GM23338 (cell line): ENCODE measurements around the gene LMAN1L. TPM values are rescaled to one million over a fixed set of nuclear protein-coding genes. Genes with fewer than 3 reads are reported as not detected.

Experiments used
- ATAC-seq: fragments of 200-7000 bp; cut with Tn5 transposase; 3 replicates; pipeline ENCODE4 v1.9.1; 2020
- DNase-seq: peaks from one replicate; pipeline ENCODE4 v3.0.0-alpha.2; 2015; ENCODE audit warnings: low spot score
- H2AFZ ChIP-seq: fragments of 200-600 bp; sonication (generic); 2 replicates; pipeline ENCODE4 v1.8.0; 2016; ENCODE audit warnings: antibody characterized with exemption, mild to moderate bottlenecking, moderate library complexity
- H3F3A ChIP-seq: fragments of 200-600 bp; sonication (generic); replicated peaks from 2 replicates; pipeline ENCODE4 v1.8.0; 2017; ENCODE audit warnings: antibody characterized with exemption, mixed run types, low read depth
- H3K27ac ChIP-seq: fragments of 200-600 bp; sonication (generic); 2 replicates; pipeline ENCODE4 v1.6.1; 2016; ENCODE audit warnings: low read depth
- H3K27me3 ChIP-seq: fragments of 200-600 bp; sonication (generic); 2 replicates; pipeline ENCODE4 v1.8.0; 2016; ENCODE audit warnings: mild to moderate bottlenecking, mixed run types, moderate library complexity; ENCODE audit not compliant: insufficient read depth
- H3K36me3 ChIP-seq: fragments of 200-600 bp; sonication (generic); 2 replicates; pipeline ENCODE4 v1.8.0; 2016; ENCODE audit warnings: mild to moderate bottlenecking; ENCODE audit not compliant: insufficient read depth
- H3K4me1 ChIP-seq: fragments of 200-600 bp; sonication (generic); 2 replicates; pipeline ENCODE4 v1.8.0; 2016; ENCODE audit warnings: mild to moderate bottlenecking, moderate library complexity; ENCODE audit not compliant: insufficient read depth
- H3K4me2 ChIP-seq: fragments of 200-600 bp; sonication (generic); 2 replicates; pipeline ENCODE4 v1.7.1; 2017; ENCODE audit warnings: mixed run types
- H3K4me3 ChIP-seq: fragments of 200-600 bp; sonication (generic); 2 replicates; pipeline ENCODE4 v1.6.1; 2016; ENCODE audit warnings: mixed run types
- H3K79me2 ChIP-seq: fragments of 200-600 bp; sonication (generic); replicated peaks from 2 replicates; pipeline ENCODE4 v1.8.0; 2017; ENCODE audit warnings: mild to moderate bottlenecking; ENCODE audit not compliant: insufficient read depth
- H3K9me2 ChIP-seq: fragments of 200-600 bp; sonication (generic); 2 replicates; pipeline ENCODE4 v1.8.0; 2017; ENCODE audit not compliant: insufficient read depth
- H4K20me1 ChIP-seq: fragments of 200-600 bp; sonication (generic); replicated peaks from 2 replicates; pipeline ENCODE4 v1.8.0; 2017; ENCODE audit warnings: mild to moderate bottlenecking; ENCODE audit not compliant: insufficient read depth
- H3K27ac Mint-ChIP-seq: 2 replicates; pipeline ENCODE4 v1.8.0; 2020; ENCODE audit warnings: inconsistent platforms, mild to moderate bottlenecking, moderate library complexity, mixed read lengths
- H3K27me3 Mint-ChIP-seq: 3 replicates; pipeline ENCODE4 v1.8.0; 2022; ENCODE audit warnings: low read depth, mild to moderate bottlenecking, moderate library complexity, mixed read lengths, inconsistent platforms; ENCODE audit not compliant: insufficient read depth, poor library complexity
- H3K36me3 Mint-ChIP-seq: 3 replicates; pipeline ENCODE4 v1.8.0; 2021; ENCODE audit warnings: low read depth, mild to moderate bottlenecking, inconsistent platforms, moderate library complexity, mixed read lengths
- H3K4me1 Mint-ChIP-seq: 3 replicates; pipeline ENCODE4 v1.8.0; 2020; ENCODE audit warnings: mild to moderate bottlenecking, inconsistent platforms, mixed read lengths
- H3K4me3 Mint-ChIP-seq: 3 replicates; pipeline ENCODE4 v1.8.0; 2021; ENCODE audit warnings: moderate library complexity, mild to moderate bottlenecking, inconsistent platforms, mixed read lengths
- H3K9me3 Mint-ChIP-seq: 3 replicates; pipeline ENCODE4 v1.8.0; 2020; ENCODE audit warnings: moderate library complexity, mild to moderate bottlenecking, inconsistent platforms, mixed read lengths
- CREB1 ChIP-seq: fragments of 250-450 bp; sonication (Bioruptor Pico); IDR thresholded peaks from 2 replicates; pipeline ENCODE4 v1.5.0; 2020; ENCODE audit warnings: low read depth, mild to moderate bottlenecking, moderate library complexity
- CTCF ChIP-seq, 2 experiments: fragments of 200-600 bp in 1 of 2; sonication (generic) in 1 of 2; conservative IDR thresholded peaks; 2 replicates each; pipeline versions ENCODE4 v1.5.1 to v1.6.1; 2016 to 2017; ENCODE audit warnings: antibody characterized with exemption in 2 of 2, low read depth in 2 of 2, mild to moderate bottlenecking in 2 of 2, moderate library complexity in 1 of 2
- POLR2AphosphoS5 ChIP-seq: IDR thresholded peaks from 2 replicates; pipeline ENCODE4 v1.6.1; 2016; ENCODE audit warnings: antibody characterized with exemption, low read depth
- REST ChIP-seq: IDR thresholded peaks from one replicate; pipeline ENCODE4 v1.6.1; 2018; ENCODE audit warnings: antibody characterized with exemption; ENCODE audit not compliant: unreplicated experiment
- ZNF331 ChIP-seq: fragments of 250-450 bp; sonication (Bioruptor Pico); IDR thresholded peaks from 2 replicates; pipeline ENCODE4 v1.5.0; 2020; ENCODE audit warnings: low read depth, mild to moderate bottlenecking, moderate library complexity
- ZNF462 ChIP-seq: fragments of 250-450 bp; sonication (Bioruptor Pico); IDR thresholded peaks from 2 replicates; pipeline ENCODE4 v1.5.0; 2020; ENCODE audit warnings: mild to moderate bottlenecking, moderate library complexity
- polyA plus RNA-seq: library from polyadenylated mRNA; unstranded; fragments of >200 nt; fragmentation: Nextera tagmentation; extraction: Ambion mirVana; gene quantifications from 2 replicates; pipeline ENCODE4 v1.2.1, GENCODE V29; 2016
- total RNA-seq: library from RNA; depleted of rRNA; stranded (reverse); fragments of >200 nt; shearing (Covaris generic); gene quantifications from 2 replicates; pipeline ENCODE4 v1.2.3, GENCODE V29; 2014

LMAN1L gene
- total and polyA plus RNA-seq, 2 experiments from 2014 or later: not detected

- H3K9me2 ChIP-seq: no peaks in the 10 kb centered on the region
- peaks cover 44% of the 10 kb centered on the region for H3K79me2 ChIP-seq
- H3K36me3 ChIP-seq: no peaks in the 10 kb centered on the region
- no peaks in the 10 kb centered on the region for H3K4me1 ChIP-seq
- H3K27me3 ChIP-seq: no peaks in the 10 kb centered on the region
- 0 out of 2 replicates have a peak, but pooled peaks cover 8% of the 10 kb centered on the region for H3F3A ChIP-seq
- peak within 1 kb of the TSS; percentile 86 for H3K4me3 Mint-ChIP-seq
- peak; percentile 97 for ATAC-seq
- H3K9me3 Mint-ChIP-seq: no peaks in the 10 kb centered on the region
- peaks cover 7% of the 10 kb centered on the region; the same call in 2 of the 3 replicates for H3K36me3 Mint-ChIP-seq
- H2AFZ ChIP-seq: peak within 1 kb of the TSS; percentile 100
- H4K20me1 ChIP-seq: peaks cover 17% of the 10 kb centered on the region
- peaks cover 18% of the 10 kb centered on the region for H3K4me1 Mint-ChIP-seq
- H3K27ac Mint-ChIP-seq: peak within 1 kb of the TSS; percentile 97
- H3K27ac ChIP-seq: peak within 1 kb of the TSS; percentile 87; the same call in 1 of the 2 replicates
- peak; percentile 99 for DNase-seq
- no peak for TF ChIP-seq CTCF (conservative IDR thresholded peaks at IDR 0.05; ENCODE audit: low read depth in 2 of 2)
- TF ChIP-seq POLR2AphosphoS5: peak; percentile 90
- no peak for TF ChIP-seq ZNF331 (CRISPR knock-in tag)
- TF ChIP-seq REST: no peak
- TF ChIP-seq ZNF462 (CRISPR knock-in tag): no peak
- peak; percentile 87 for TF ChIP-seq CREB1 (CRISPR knock-in tag)
- H3K27me3 Mint-ChIP-seq: peaks cover 18% of the 10 kb centered on the region
- peak within 1 kb of the TSS; percentile 96 for H3K4me2 ChIP-seq
- H3K4me3 ChIP-seq: peak within 1 kb of the TSS; percentile 83
Measured at GRCh38 chr15:74873036-74873755, 60.6 kb downstream of the LMAN1L start, which contains the start of gene SCAMP2. SCAMP2 (minus strand) TSS chr15:74873365; CDS start chr15:74873255, 110 bp downstream.
